Stomach (tissue), 9 donors: ENCODE measurements around the gene QRSL1. TPM values are rescaled to one million over a fixed set of nuclear protein-coding genes. Genes with fewer than 3 reads are reported as not detected.
A peak's percentile ranks its signal among the peaks of the same experiment; 100 is the strongest.

ENCODE experiments used
- DNase-seq, 2 donors: peaks; one replicate each; pipeline versions ENCODE4 v3.0.0 to v3.0.0-alpha.2; 2013 to 2019
- H3K27ac ChIP-seq, 5 donors: fragments of 200-600 bp in 4 of 5; sonication (generic) in 4 of 5; one replicate each; pipeline ENCODE4 v1.5.1; 2013 to 2019; ENCODE audit warnings: mild to moderate bottlenecking in 1 of 5, moderate library complexity in 1 of 5
- H3K27me3 ChIP-seq, 3 donors: fragments of 200-600 bp; sonication (generic); one replicate each; pipeline ENCODE4 v1.5.1; 2017 to 2019; ENCODE audit warnings: mixed run types in 1 of 3
- H3K36me3 ChIP-seq, 4 donors: fragments of 200-600 bp; sonication (generic); 1 replicate in 3 of 4; 2 replicates in 1 of 4; pipeline ENCODE4 v1.5.1; 2016 to 2019
- H3K4me1 ChIP-seq, 4 donors: fragments of 200-600 bp; sonication (generic); one replicate each; pipeline ENCODE4 v1.5.1; 2016 to 2019
- H3K4me3 ChIP-seq, 4 donors: fragments of 200-600 bp; sonication (generic) in 3 of 4; one replicate each; pipeline ENCODE4 v1.5.1; 2016 to 2019; ENCODE audit warnings: mild to moderate bottlenecking in 1 of 4
- H3K9me3 ChIP-seq, 4 donors: fragments of 200-600 bp; sonication (generic); one replicate each; pipeline ENCODE4 v1.5.1; 2016 to 2019
- EP300 ChIP-seq: sonication (generic); formaldehyde crosslinking; IDR thresholded peaks from one replicate; pipeline ENCODE4 v1.6.1; 2017; ENCODE audit warnings: antibody characterized with exemption
- POLR2A ChIP-seq, 4 donors: fragments of 450-650 bp; IDR thresholded peaks; one replicate each; pipeline ENCODE4 v1.6.1; 2016; ENCODE audit warnings: antibody characterized with exemption in 4 of 4, control low read depth in 2 of 4, mild to moderate bottlenecking in 1 of 4, moderate library complexity in 1 of 4
- POLR2AphosphoS5 ChIP-seq, 3 donors: sonication (generic); formaldehyde crosslinking; IDR thresholded peaks; one replicate each; pipeline ENCODE4 v1.6.1; 2016; ENCODE audit warnings: antibody characterized with exemption in 3 of 3
- WGBS, 5 donors: extraction: QIAGEN DNeasy Blood & Tissue Kit in 3 of 5; methylation state at CpG; one replicate each; pipeline versions ENCODE4 v1.1.5 to v1.1.7; 2013 to 2018; 5-methylcytosine and 5-hydroxymethylcytosine counted together
- intact Hi-C: fragments of 100-400 bp; cut with DNase I; formaldehyde crosslinking; loops from one replicate; pipeline ENCODE4 v1.15.1; 2023; ENCODE audit warnings: low total_unique reads
- polyA plus RNA-seq, 3 donors: library from polyadenylated mRNA; stranded (reverse); fragments of 200-250 nt; gene quantifications; one replicate each; pipeline ENCODE4 v1.2.3, GENCODE V29; 2013
- total RNA-seq, 5 donors: library from RNA; depleted of rRNA; stranded (reverse); fragments of >200 nt; gene quantifications; one replicate each; pipeline versions ENCODE4 v1.1.0 to v1.2.3, GENCODE V29; 2014 to 2016
- TF ChIP-seq, protein P1 (sequence below), 7 experiments: fragments of 450-650 bp in 4 of 7; fragments of 200-600 bp in 3 of 7; sonication (generic) in 3 of 7; IDR thresholded peaks; one replicate each; pipeline ENCODE4 v1.5.1; 2016 to 2019; ENCODE audit warnings: antibody characterized with exemption in 7 of 7, control low read depth in 2 of 7, mild to moderate bottlenecking in 1 of 7
- donor health status: healthy with polysubstance abuse.
- donor health status: Bipolar disorder and iron deficiency.
- donor health status: healthy.

QRSL1 gene
- total and polyA plus RNA-seq, 8 donors: 2.3 to 19.8 (median 6.9) TPM

DNA sequence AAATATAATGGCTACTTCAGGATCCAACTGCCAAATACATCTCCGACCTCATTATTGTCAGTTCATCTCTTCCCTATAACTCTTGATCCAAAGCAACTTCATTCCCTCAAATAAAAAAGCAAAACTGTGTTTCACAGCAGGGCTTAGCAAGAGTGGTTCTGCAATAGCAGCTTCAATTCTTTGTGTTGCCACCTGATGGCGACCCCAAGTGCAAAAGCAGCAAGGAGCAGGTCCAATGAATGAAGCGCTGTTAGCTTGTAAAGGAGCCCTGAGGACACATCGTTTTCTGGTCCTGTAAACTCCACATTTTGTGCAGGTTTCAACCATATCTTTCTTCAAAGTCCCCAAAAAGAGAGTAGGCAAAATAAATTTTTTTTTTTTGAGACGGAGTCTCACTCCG, 19.7 kb upstream of the QRSL1 start:
- no peak overlapping the region for H3K4me3 ChIP-seq
- no peak for TF ChIP-seq POLR2AphosphoS5 (IDR thresholded peaks at IDR 0.05)
- TF ChIP-seq, protein P1, sequence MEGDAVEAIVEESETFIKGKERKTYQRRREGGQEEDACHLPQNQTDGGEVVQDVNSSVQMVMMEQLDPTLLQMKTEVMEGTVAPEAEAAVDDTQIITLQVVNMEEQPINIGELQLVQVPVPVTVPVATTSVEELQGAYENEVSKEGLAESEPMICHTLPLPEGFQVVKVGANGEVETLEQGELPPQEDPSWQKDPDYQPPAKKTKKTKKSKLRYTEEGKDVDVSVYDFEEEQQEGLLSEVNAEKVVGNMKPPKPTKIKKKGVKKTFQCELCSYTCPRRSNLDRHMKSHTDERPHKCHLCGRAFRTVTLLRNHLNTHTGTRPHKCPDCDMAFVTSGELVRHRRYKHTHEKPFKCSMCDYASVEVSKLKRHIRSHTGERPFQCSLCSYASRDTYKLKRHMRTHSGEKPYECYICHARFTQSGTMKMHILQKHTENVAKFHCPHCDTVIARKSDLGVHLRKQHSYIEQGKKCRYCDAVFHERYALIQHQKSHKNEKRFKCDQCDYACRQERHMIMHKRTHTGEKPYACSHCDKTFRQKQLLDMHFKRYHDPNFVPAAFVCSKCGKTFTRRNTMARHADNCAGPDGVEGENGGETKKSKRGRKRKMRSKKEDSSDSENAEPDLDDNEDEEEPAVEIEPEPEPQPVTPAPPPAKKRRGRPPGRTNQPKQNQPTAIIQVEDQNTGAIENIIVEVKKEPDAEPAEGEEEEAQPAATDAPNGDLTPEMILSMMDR (IDR thresholded peaks at IDR 0.05): peak in 2 of 7 experiments; percentile 11 to 14
- DNase-seq: peak in 1 of 2 donors; percentile 76
- no peaks in the 10 kb centered on the region for H3K9me3 ChIP-seq
- intact Hi-C loops: loop anchor here (10.0 kb wide), 1 partner anchor 375 kb away; no protein-coding TSS in a partner anchor
- H3K36me3 ChIP-seq: peaks cover 0 to 16% (median 4%) of the 10 kb centered on the region in 4 donors
- H3K4me1 ChIP-seq: no peaks in the 10 kb centered on the region
- 70 to 76% (median 73%) methylated on average over 6 of the region's 6 CpGs for WGBS, 5 donors
- H3K27me3 ChIP-seq: no peaks in the 10 kb centered on the region
- H3K27ac ChIP-seq: no peak overlapping the region

DNA sequence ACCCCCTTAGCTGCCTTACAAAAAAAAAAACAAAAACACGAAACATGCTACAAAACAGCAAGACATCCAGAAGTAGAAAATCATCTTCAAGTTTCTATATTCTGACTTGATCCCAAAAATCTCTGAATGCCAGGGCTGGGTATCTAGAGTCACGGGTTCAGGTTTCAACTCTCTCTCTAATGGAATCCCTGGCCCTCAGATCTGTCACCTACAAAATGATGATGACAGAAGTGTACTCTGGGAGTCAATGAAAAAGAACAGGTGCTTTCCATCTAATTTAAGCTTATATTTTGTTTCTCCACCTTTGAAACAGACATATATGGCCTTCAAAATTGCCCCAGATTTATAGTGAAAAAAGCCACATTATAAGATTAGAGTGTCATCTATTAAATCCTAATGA, 18.3 kb upstream of the QRSL1 start:
- Histone ChIP-seq H3K36me3 (peaks cover 0 to 16% (median 4%) of the 10 kb centered on the region in 4 donors), H3K4me1 (no peaks in the 10 kb centered on the region), H3K27ac (no peak overlapping the region), H3K4me3 (no peak overlapping the region), H3K27me3 (no peaks in the 10 kb centered on the region), H3K9me3 (no peaks in the 10 kb centered on the region)
- TF ChIP-seq POLR2AphosphoS5 (IDR thresholded peaks at IDR 0.05) (no peak), EP300 (no peak), POLR2A (IDR thresholded peaks at IDR 0.05) (no peak)
- TF ChIP-seq, protein P1 (IDR thresholded peaks at IDR 0.05): no peak
- DNase-seq: no peak
- 66 to 91% (median 84%) methylated on average over 2 of the region's 2 CpGs for WGBS, 5 donors
- intact Hi-C loops: no loop called here

DNA sequence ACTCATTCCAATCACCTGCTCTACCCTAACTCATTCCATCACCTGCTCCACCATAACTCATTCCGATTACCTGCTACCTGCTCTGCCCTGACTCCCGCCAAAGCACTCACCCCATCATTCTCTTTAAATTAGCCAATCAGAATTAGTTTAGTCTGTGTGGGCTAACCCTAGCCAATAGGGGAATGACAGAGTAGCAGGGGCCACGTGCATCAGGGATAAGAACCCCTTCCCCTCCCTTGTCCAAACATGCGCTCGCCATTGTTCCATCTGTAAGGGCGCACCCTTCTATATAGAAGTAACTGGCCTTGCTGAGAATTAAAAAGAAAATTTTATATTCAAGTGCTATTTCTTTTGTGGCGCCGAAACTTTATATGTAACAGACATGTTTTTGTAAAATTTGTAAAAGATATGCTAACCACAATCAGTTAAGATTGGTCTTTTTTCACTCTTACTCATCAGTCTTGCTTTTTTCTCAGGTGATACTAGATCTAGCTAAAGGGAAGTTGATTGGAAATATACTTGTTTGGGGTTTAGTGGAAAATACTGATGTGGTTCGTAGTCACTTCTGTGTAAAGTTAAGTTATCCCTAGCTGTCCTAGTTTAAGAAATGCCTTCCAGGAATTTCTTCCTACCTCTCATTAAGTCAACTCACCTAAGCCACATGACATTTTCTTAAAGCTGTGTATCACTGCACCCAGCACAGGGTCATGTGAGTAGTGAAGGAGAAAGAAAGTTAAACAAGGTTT, 16.5 kb upstream of the QRSL1 start:
- peak overlapping the region in 1 of 5 donors; percentile 8 for H3K27ac ChIP-seq
- WGBS, 5 donors: 86 to 93% (median 90%) methylated on average over 9 of the region's 9 CpGs
- peaks cover 0 to 16% (median 4%) of the 10 kb centered on the region in 4 donors for H3K36me3 ChIP-seq
- no peaks in the 10 kb centered on the region for H3K27me3 ChIP-seq
- intact Hi-C loops: no loop called here
- H3K4me3 ChIP-seq: no peak overlapping the region
- no peak for TF ChIP-seq POLR2AphosphoS5 (IDR thresholded peaks at IDR 0.05)
- no peak for TF ChIP-seq EP300
- TF ChIP-seq POLR2A (IDR thresholded peaks at IDR 0.05): no peak
- TF ChIP-seq, protein P1 (IDR thresholded peaks at IDR 0.05): no peak
- no peaks in the 10 kb centered on the region for H3K4me1 ChIP-seq
- DNase-seq: peak in 1 of 2 donors; percentile 24
- no peaks in the 10 kb centered on the region for H3K9me3 ChIP-seq

DNA sequence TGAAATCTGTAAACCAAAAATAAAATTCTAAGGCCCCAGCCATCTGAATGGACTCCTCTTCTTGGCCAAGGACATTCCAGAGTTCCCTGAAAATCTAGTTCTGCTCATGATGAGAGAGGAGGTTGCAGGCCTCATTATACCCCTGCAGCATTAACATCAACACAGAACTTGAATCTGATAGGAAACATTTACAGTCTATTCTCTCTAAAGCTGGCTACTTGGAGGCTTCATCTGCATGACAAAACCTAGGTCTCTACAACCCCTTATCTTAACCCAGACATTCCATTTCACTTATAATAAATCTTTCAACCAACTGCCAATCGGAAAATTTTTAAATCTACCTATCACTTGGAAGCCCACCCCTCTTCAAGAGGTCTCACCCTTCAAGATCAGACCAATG, 15.8 kb upstream of the QRSL1 start:
- Histone ChIP-seq H3K4me3 (no peak overlapping the region), H3K4me1 (no peaks in the 10 kb centered on the region), H3K36me3 (peaks cover 0 to 16% (median 4%) of the 10 kb centered on the region in 4 donors), H3K9me3 (no peaks in the 10 kb centered on the region), H3K27me3 (no peaks in the 10 kb centered on the region), H3K27ac (no peak overlapping the region)
- intact Hi-C loops: no loop called here
- no peak for TF ChIP-seq EP300
- TF ChIP-seq POLR2AphosphoS5 (IDR thresholded peaks at IDR 0.05): no peak
- WGBS, 5 donors: 88 to 100% (median 91%) methylated on average over 1 of the region's 1 CpG
- DNase-seq: no peak

DNA sequence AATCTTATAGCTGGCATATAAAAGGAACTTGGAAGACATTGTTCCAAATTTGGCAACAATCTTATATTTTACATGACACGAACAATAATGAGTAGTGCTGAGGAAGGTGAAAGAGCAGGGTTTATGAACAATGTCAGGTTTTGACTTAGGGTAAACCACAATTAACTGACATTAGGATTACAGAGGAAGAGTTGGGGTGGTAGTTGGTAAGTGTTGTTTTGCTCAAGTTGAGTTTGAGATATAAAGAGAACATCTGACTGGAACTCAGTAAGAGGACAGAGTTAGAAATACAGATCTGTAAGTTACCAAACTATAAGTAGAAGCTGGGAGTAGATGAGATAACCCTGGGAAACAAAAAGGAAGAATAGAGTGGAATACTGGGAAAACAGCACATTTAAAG, 15.2 kb upstream of the QRSL1 start:
- H3K9me3 ChIP-seq: no peaks in the 10 kb centered on the region
- no peaks in the 10 kb centered on the region for H3K27me3 ChIP-seq
- DNase-seq: no peak
- intact Hi-C loops: no loop called here
- TF ChIP-seq POLR2AphosphoS5 (IDR thresholded peaks at IDR 0.05): no peak
- no peak for TF ChIP-seq EP300
- TF ChIP-seq, protein P1 (IDR thresholded peaks at IDR 0.05): no peak
- TF ChIP-seq POLR2A (IDR thresholded peaks at IDR 0.05): no peak
- peaks cover 0 to 16% (median 6%) of the 10 kb centered on the region in 4 donors for H3K36me3 ChIP-seq
- H3K4me3 ChIP-seq: no peak overlapping the region
- 57 to 77% (median 74%) methylated on average over 1 of the region's 1 CpG for WGBS, 5 donors
- no peaks in the 10 kb centered on the region for H3K4me1 ChIP-seq
- no peak overlapping the region for H3K27ac ChIP-seq
